Loucy (cell line): ENCODE results near the gene TFEB.

ENCODE experiments used
- EZH2phosphoT487 ChIP-seq: fragments of 200-600 bp; IDR thresholded peaks from 2 replicates; pipeline ENCODE4 v1.6.1; 2018; ENCODE audit warnings: antibody characterized with exemption, mild to moderate bottlenecking, moderate library complexity, borderline replicate concordance
- TF ChIP-seq, protein P1 (sequence below): fragments of 200-600 bp; sonication (generic); conservative IDR thresholded peaks from 2 replicates; pipeline ENCODE4 v1.5.1; 2014; ENCODE audit warnings: mild to moderate bottlenecking, antibody characterized with exemption, low read length

DNA sequence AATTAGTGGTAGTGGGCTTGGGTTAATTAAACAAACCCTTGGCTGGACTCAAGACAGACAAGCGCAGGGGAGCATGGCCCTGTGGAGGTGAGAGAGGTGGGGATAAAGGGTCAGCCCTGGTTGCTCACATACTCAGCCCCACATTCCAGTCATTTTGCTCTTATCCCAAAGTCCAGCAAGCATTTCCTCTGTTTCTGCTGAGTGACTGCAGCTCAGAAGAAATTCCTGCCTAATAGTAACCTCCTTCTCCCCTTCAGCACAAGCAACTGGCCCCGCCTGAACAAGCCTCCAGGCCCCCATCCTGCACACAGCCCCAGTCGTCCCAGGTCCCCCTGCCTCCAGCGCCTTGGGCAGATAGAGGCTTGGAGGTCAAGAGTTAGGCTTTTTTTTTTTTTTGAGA lies 3.6 kb upstream of the TFEB start:
- TF ChIP-seq, protein P1, sequence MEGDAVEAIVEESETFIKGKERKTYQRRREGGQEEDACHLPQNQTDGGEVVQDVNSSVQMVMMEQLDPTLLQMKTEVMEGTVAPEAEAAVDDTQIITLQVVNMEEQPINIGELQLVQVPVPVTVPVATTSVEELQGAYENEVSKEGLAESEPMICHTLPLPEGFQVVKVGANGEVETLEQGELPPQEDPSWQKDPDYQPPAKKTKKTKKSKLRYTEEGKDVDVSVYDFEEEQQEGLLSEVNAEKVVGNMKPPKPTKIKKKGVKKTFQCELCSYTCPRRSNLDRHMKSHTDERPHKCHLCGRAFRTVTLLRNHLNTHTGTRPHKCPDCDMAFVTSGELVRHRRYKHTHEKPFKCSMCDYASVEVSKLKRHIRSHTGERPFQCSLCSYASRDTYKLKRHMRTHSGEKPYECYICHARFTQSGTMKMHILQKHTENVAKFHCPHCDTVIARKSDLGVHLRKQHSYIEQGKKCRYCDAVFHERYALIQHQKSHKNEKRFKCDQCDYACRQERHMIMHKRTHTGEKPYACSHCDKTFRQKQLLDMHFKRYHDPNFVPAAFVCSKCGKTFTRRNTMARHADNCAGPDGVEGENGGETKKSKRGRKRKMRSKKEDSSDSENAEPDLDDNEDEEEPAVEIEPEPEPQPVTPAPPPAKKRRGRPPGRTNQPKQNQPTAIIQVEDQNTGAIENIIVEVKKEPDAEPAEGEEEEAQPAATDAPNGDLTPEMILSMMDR = no peak
- no peak for TF ChIP-seq EZH2phosphoT487
